ENCODE results near the gene HADHA.

The HADHA gene

GRCh38 chr2:26191316-26192159, 52.9 kb downstream of the HADHA start:
- DNase-seq: no peak

- DNase-seq: no peak
Measured at GRCh38 chr2:26190369-26190768, 54.1 kb downstream of the HADHA start.

- no peak for DNase-seq
Measured at GRCh38 chr2:26189751-26190150, 54.7 kb downstream of the HADHA start.

GRCh38 chr2:26189123-26189522, 55.3 kb downstream of the HADHA start:
- DNase-seq: no peak

- DNase-seq: no peak
Measured at GRCh38 chr2:26187537-26188104, 56.8 kb downstream of the HADHA start.

- DNase-seq: no peak
Measured at GRCh38 chr2:26187114-26187513, 57.3 kb downstream of the HADHA start.

GRCh38 chr2:26185954-26186770, 58.3 kb downstream of the HADHA start:
- no peak for DNase-seq

GRCh38 chr2:26185304-26185928, 59.0 kb downstream of the HADHA start:
- DNase-seq: no peak

GRCh38 chr2:26184555-26185303, 59.7 kb downstream of the HADHA start:
- DNase-seq: peak; percentile 87

GRCh38 chr2:26184121-26184520, 60.3 kb downstream of the HADHA start:
- no peak for DNase-seq

GRCh38 chr2:26182887-26183630, 61.4 kb downstream of the HADHA start:
- no peak for DNase-seq

- DNase-seq: no peak
Measured at GRCh38 chr2:26182441-26182840, 62.0 kb downstream of the HADHA start.

GRCh38 chr2:26179446-26179913, 65.0 kb downstream of the HADHA start:
- peak; percentile 14 for DNase-seq

- DNase-seq: peak; percentile 31
Measured at GRCh38 chr2:26178746-26179436, 65.5 kb downstream of the HADHA start.

- no peak for DNase-seq
Measured at GRCh38 chr2:26178246-26178645, 66.2 kb downstream of the HADHA start.

- no peak for DNase-seq
Measured at GRCh38 chr2:26177122-26177521, 67.3 kb downstream of the HADHA start.

GRCh38 chr2:26176279-26176615, 68.2 kb downstream of the HADHA start:
- no peak for DNase-seq

GRCh38 chr2:26175466-26176278, 68.8 kb downstream of the HADHA start:
- DNase-seq: no peak

GRCh38 chr2:26174691-26175465, 69.6 kb downstream of the HADHA start:
- no peak for DNase-seq
